Activated naive CD4-positive, alpha-beta T cell treated with anti-CD3 and anti-CD28 coated beads, Interleukin-2, amount 10 ng/mL, durations not matched to agents 5 hours and 36 hours (primary cell): ENCODE results near the gene DMRT3. TPM values are rescaled to one million over a fixed set of nuclear protein-coding genes. Genes with fewer than 3 reads are reported as not detected.

Experiments used
- total RNA-seq, 2 experiments: library from RNA; stranded (reverse); gene quantifications; one replicate each; pipeline ENCODE4 v1.2.3, GENCODE V29; 2021

Gene DMRT3
- not detected for total RNA-seq

DNA sequence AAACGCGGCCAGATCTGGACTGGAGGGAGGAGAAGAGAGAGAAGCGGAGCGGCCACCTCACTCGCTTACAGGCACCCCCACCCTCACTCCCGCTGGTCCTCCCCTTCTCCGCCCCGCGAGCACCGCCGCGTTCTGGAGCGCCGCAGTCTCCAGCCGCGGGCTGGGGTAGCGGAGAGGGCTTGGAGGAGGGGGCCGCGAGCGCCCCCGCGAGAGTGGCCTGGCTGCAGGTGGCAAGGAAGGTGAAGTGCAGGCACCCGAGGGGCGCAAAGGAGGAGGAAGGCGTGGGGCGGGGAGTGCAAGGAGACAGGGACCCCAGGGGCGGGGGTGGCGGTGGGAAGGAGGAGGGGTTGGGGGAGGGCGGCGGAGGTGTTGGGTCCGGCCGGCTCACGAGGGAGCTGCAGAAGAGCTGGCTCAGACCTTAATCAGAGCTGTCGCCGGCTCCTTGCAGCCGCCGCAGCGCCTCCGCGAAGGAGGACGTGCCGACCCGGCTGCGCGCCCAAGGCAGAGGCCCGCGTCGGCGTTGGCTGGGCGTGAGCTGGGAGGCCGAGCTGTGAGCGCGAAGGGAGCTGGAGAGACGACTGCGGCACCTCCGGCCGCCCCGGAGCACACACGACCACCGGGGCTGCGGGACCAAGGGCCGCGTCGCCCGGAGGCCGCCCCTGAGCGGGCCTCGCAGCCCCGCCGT lies at the start of gene DMRT3:
Gene DMRT3 (plus strand): TSS at position 398 of the 685 bp plus-strand sequence. CDS start 347 bp downstream, outside the sequence.

Other genes with a start within 250 kb of the DMRT3 start
- gene DMRT1, start 135.0 kb upstream of the DMRT3 start, total RNA-seq: not detected
- under 1 TPM; 0.19 to 0.23 TPM for gene DMRT2, start 73.7 kb downstream of the DMRT3 start, total RNA-seq